Adrenal gland (tissue), 12 donors: ENCODE data around the gene MYH9. TPM values are rescaled to one million over a fixed set of nuclear protein-coding genes. Genes with fewer than 3 reads are reported as not detected.

ENCODE experiments used
- DNase-seq, 7 donors: peaks; one replicate each; pipeline ENCODE4 v3.0.0-alpha.2; 2019 to 2020
- H3K27ac ChIP-seq, 5 donors: fragments of 200-600 bp; sonication (generic) in 4 of 5; 1 replicate in 3 of 5; 2 replicates in 2 of 5; pipeline versions ENCODE4 v1.5.1 to v1.8.0; 2016 to 2020; ENCODE audit warnings: mild to moderate bottlenecking in 1 of 5
- H3K27me3 ChIP-seq: fragments of 200-600 bp; 2 replicates; pipeline ENCODE4 v1.8.0; 2021
- H3K36me3 ChIP-seq, 2 donors: fragments of 200-600 bp; replicated peaks in 1 of 2; 1 replicate in 1 of 2; 2 replicates in 1 of 2; pipeline versions ENCODE4 v1.5.1 to v1.8.0; 2018 to 2022
- H3K4me1 ChIP-seq, 2 donors: fragments of 200-600 bp; replicated peaks in 1 of 2; 1 replicate in 1 of 2; 2 replicates in 1 of 2; pipeline versions ENCODE4 v1.5.1 to v1.8.0; 2018 to 2021
- H3K4me3 ChIP-seq, 4 donors: fragments of 200-600 bp; sonication (generic) in 3 of 4; one replicate each; pipeline ENCODE4 v1.5.1; 2016 to 2018
- H3K9me3 ChIP-seq, 3 donors: fragments of 200-600 bp; sonication (generic) in 1 of 3; replicated peaks in 1 of 3; 1 replicate in 2 of 3; 2 replicates in 1 of 3; pipeline versions ENCODE4 v1.5.1 to v1.8.0; 2016 to 2021
- POLR2A ChIP-seq, 2 donors: fragments of 450-650 bp; IDR thresholded peaks; one replicate each; pipeline ENCODE4 v1.6.1; 2017; ENCODE audit warnings: antibody characterized with exemption in 2 of 2, mild to moderate bottlenecking in 2 of 2, moderate library complexity in 1 of 2
- WGBS, 4 donors: extraction: QIAGEN DNeasy Blood & Tissue Kit in 2 of 4; methylation state at CpG; one replicate each; pipeline versions ENCODE4 v1.1.5 to v1.1.7; 2013 to 2017; 5-methylcytosine and 5-hydroxymethylcytosine counted together
- intact Hi-C, 2 donors: fragments of 100-400 bp; cut with DNase I; formaldehyde crosslinking; loops; one replicate each; pipeline versions ENCODE4 v1.14.1 to v1.15.0; 2022 to 2023
- polyA plus RNA-seq, 3 donors: library from polyadenylated mRNA; stranded (reverse); fragments of 200-250 nt in 2 of 3; fragments of 350-450 nt in 1 of 3; fragmentation: Illumina TruSeq in 1 of 3; extraction: RNeasy Lipid Tissue Mini Kit (QIAGEN cat#74804) in 1 of 3; gene quantifications; one replicate each; pipeline ENCODE4 v1.2.3, GENCODE V29; 2013 to 2014
- total RNA-seq, 9 donors: library from RNA; depleted of rRNA in 4 of 9; stranded (reverse); fragments of >200 nt in 4 of 9; fragments of 120-200 nt in 1 of 9; fragmentation: NEBNext Ultra II Directional in 1 of 9; extraction: Animal tissue kit (Norgen Biotek cat#: 25700) in 1 of 9; gene quantifications; one replicate each; pipeline versions ENCODE4 v1.1.0 to v1.2.4, GENCODE V29; 2013 to 2023
- TF ChIP-seq, protein P1 (sequence below), 6 experiments: fragments of 450-650 bp in 4 of 6; fragments of 200-600 bp in 2 of 6; sonication (generic) in 1 of 6; IDR thresholded peaks; 1 replicate in 5 of 6; 2 replicates in 1 of 6; pipeline versions ENCODE4 v1.5.1 to v1.8.0; 2016 to 2021; ENCODE audit warnings: antibody characterized with exemption in 6 of 6, mild to moderate bottlenecking in 2 of 6, moderate library complexity in 1 of 6
- donor health status: healthy with polysubstance abuse.
- donor health status: Bipolar disorder and iron deficiency.
- donor health status: DM: yes; HTN: yes; CAD: no.
- donor health status: DM: no; HTN: no; CAD: no.
- donor health status: DM: no; HTN: no; CAD: no.
- donor health status: DM: yes; HTN: yes; CAD: no.

The MYH9 gene
- total and polyA plus RNA-seq, 12 donors, result 96.2 to 427 (median 319) TPM

DNA sequence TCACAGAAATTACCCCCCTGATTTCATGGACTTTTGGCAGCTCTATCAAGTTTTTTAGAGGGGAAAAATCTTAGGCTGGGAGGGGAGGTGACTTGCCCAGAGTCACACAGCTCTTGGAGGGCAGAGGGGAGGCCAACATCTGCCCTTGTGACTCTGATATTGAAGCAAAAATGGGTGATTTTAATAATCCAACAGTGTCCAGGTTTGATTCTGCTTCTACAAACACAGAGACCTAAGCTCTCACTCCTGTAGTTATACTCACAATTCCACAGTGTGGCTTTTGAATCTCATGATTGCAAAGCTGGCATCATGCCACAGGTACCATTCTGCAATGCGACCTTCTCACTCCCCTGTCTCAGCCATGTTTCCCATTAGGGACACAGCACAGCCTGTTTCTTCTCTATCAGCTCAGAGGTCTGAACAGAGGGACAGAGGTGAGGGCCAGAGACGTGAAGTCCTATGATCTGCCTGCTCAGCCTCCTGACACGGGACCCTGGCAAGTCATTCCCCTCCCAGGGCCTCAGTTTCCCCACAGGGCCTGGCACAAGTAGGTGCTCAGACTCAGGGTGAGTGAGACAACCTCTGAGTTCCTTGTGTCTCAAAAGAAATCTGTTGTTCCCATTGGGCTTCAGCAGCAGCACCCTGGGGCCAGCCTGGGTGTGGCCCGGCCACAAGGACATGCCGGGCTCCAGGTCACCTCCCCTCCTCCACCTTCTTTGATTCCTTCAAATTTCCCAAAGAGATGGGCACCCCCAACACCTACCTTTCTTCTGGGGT is 149.2 kb downstream of the MYH9 start:
- H3K9me3 ChIP-seq, result no peaks in the 10 kb centered on the region
- peaks cover 0 to 1% of the 10 kb centered on the region in 2 donors for H3K36me3 ChIP-seq

DNA sequence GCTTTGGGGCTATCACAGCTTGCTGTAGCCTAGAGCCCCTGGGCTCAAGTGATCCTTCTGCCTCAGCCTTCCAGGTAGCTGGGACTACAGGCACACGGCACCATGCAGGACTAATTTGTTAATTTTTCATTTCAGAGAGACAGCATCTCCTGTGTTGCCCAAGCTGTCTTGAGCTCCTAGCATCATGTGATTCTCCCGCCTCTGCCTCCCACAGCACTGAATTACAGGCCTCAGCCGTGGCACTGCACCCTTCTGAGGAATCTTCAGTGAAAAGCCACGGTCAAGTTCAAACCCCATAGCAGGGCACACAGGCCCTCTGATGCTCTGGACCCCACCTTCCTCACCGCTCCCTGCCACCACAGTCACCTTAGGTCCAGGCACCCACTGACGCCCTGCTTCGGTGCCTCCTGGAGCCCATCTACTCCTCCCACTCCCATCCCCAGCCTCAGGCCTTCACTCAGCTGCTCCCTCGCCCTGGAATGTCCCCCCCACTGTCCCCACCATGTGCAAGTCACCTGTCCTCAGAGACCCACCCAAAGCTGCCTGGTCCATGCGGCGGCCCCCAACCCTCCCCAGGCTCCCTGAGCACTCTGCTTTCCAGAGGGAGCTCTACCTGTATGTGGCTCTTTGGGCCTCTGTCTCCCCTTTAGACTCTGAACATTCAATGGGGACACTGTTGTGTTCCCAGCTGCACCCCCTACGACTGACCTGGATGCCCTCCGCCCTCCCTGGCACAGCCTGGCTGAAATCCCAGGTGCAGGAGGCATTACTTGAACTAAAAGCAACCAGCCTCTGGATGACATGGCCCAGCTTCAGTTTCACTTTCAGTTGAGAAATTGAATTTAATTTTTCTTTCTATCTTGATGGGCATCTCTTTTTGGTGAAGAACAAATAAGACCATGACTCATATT is 150.1 kb downstream of the MYH9 start:
- peaks cover 19 to 36% of the 10 kb centered on the region in 2 donors for H3K4me1 ChIP-seq
- H3K36me3 ChIP-seq, result peaks cover 0 to 9% of the 10 kb centered on the region in 2 donors
- no peaks in the 10 kb centered on the region for H3K9me3 ChIP-seq
- intact Hi-C loops, result no loop called here
- peak overlapping the region in 4 of 5 donors; percentile 78 to 95 (median 90) for H3K27ac ChIP-seq
- peak in 2 of 7 donors; percentile 18 to 53 for DNase-seq
- TF ChIP-seq, protein P1, sequence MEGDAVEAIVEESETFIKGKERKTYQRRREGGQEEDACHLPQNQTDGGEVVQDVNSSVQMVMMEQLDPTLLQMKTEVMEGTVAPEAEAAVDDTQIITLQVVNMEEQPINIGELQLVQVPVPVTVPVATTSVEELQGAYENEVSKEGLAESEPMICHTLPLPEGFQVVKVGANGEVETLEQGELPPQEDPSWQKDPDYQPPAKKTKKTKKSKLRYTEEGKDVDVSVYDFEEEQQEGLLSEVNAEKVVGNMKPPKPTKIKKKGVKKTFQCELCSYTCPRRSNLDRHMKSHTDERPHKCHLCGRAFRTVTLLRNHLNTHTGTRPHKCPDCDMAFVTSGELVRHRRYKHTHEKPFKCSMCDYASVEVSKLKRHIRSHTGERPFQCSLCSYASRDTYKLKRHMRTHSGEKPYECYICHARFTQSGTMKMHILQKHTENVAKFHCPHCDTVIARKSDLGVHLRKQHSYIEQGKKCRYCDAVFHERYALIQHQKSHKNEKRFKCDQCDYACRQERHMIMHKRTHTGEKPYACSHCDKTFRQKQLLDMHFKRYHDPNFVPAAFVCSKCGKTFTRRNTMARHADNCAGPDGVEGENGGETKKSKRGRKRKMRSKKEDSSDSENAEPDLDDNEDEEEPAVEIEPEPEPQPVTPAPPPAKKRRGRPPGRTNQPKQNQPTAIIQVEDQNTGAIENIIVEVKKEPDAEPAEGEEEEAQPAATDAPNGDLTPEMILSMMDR (IDR thresholded peaks at IDR 0.05), result no peak
- no peak for TF ChIP-seq POLR2A (IDR thresholded peaks at IDR 0.05)
- H3K4me3 ChIP-seq, result peak overlapping the region in 1 of 4 donors; percentile 80
- no peaks in the 10 kb centered on the region for H3K27me3 ChIP-seq
- 68 to 83% (median 70%) methylated on average over 11 to 12 of the region's 12 CpGs for WGBS, 4 donors

More for the DNA sequence above, 149.2 kb downstream of the MYH9 start:
- TF ChIP-seq, protein P1 (IDR thresholded peaks at IDR 0.05), result no peak
- TF ChIP-seq POLR2A (IDR thresholded peaks at IDR 0.05), result no peak
- peak in 6 of 7 donors; percentile 37 to 73 (median 54) for DNase-seq
- intact Hi-C loops, result no loop called here
- 0 to 3% (median 1%) methylated on average over 3 to 5 of the region's 5 CpGs for WGBS, 4 donors
- Histone ChIP-seq H3K4me3 (peak overlapping the region; percentile 14 to 80 (median 43)), H3K4me1 (peaks cover 19 to 36% of the 10 kb centered on the region in 2 donors), H3K27ac (peak overlapping the region; percentile 78 to 95 (median 85)), H3K27me3 (no peaks in the 10 kb centered on the region)

DNA sequence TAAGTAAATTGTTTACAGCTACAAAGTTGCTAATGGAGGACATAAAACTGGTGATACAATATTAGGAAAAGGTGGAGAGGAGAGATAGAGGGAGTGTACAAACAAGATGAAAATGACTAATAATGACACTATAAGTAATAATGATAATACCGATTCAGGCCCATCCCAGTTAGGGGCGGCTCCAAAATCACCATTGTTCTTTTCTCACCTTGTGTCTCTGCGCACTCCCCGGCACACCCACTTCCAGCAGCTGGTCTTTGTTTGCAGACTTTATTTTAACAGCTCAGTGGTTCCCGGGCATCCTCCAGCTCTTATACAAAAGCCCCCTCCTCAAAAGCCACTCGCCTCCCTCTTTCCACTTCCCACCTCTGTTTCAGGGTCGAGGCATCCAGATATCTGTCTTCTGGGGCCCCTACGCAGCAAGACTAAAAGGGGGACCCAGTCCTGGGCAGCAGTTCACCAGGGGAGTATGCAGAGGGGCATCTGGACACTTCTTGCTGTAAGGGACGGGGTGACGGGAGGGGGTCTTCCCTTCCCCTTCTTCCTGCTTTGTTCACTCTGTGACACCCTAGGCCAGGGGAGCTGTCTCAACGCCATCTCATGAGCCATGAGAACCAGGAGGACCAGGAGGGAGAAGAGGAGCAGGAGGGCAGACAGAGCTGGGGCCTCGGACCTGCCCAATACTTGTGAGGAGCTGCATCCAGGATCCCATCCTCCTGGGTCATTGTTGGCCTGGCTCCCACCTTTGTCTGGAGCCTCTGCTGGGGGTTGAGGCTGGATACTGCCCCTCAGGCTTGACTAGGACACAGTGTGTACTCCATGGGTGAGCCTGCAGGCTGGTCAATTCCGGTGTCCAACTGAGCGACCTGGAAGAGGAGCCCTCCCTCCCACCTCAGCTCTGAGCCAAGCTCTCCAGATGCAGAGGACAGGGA is 151.1 kb downstream of the MYH9 start:
- Histone ChIP-seq H3K27ac (peak overlapping the region in 2 of 5 donors; percentile 94 to 95), H3K4me1 (peaks cover 19 to 36% of the 10 kb centered on the region in 2 donors), H3K36me3 (peaks cover 0 to 20% of the 10 kb centered on the region in 2 donors), H3K27me3 (no peaks in the 10 kb centered on the region), H3K4me3 (peak overlapping the region in 1 of 4 donors; percentile 80), H3K9me3 (no peaks in the 10 kb centered on the region)
- intact Hi-C loops, result no loop called here
- peak in 2 of 7 donors; percentile 24 to 53 for DNase-seq
- TF ChIP-seq, protein P1 (IDR thresholded peaks at IDR 0.05), result no peak
- no peak for TF ChIP-seq POLR2A (IDR thresholded peaks at IDR 0.05)
- 79 to 88% (median 84%) methylated on average over 10 to 14 of the region's 14 CpGs for WGBS, 4 donors
